NOMO-1 treated with DMSO at 0.1 percent for 48 hours (cell line): ENCODE results near the gene FBXO33.
"Not testable (repeated sequence)": the region's sequence is repeated elsewhere in the genome, so short reads cannot be mapped to it uniquely, and the experiment has no call there.

ENCODE experiments used
- DNase-seq: peaks from one replicate; lab custom pipeline; 2025; ENCODE audit not compliant: unreplicated experiment; lab: John Stamatoyannopoulos, UW

FBXO33 gene

DNA sequence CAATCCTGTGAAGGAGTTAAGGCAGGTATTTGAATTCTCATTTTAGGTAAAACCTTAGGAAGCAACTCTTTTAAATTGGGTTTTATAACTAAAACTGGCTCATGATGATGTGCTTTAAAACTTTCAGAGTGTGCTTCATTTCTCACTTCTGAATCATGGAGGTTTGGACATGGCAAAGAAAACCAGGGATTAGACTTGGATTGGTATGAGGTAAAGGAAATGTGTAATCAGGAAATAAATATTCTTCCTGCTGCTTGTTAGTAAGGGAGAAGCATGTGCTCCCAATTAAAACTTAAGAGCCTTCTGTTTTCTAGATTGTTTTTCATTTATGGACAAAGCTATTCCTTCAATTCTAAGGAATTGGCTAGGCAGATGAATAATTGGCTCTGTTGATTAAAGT, 57.4 kb downstream of the FBXO33 start:
- DNase-seq = no peak

DNA sequence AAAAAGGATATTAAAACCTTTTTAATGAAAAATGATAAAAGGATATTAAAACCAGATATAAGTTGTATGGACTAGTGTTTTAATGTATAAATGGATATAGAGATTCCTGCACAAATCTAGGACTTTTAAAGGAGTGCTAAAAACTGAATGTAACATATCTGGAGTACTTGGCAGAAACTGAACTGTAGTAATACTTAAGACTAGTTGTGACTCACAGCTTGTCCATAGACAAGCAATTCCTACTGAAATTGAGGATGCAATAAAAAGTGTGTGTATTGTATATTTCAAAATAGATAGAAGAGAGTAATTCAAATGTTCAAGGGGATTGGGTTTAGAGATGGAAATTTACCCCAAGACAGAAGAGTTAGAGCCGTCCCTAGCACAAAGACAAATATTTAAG, 59.6 kb downstream of the FBXO33 start:
- no peak for DNase-seq

DNA sequence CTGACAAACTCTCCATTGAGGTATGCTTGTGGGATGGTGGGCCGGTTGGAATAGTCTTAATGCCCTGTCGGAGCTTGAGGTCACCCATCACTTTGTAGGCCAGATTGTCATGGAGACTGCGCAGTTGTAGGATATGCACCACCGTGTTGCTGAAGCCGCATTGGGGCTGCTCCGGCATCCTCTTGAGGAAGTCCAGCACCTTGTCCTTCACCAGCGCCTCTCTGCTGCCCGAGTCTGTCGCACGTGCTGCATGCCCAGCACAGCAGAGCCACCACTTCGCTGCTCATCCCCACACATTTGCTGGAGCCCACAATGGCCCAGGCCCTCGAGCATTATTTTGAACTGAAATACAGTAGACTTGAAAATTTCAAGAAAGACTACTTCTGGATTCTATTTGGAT, 61.8 kb downstream of the FBXO33 start:
- no peak for DNase-seq

DNA sequence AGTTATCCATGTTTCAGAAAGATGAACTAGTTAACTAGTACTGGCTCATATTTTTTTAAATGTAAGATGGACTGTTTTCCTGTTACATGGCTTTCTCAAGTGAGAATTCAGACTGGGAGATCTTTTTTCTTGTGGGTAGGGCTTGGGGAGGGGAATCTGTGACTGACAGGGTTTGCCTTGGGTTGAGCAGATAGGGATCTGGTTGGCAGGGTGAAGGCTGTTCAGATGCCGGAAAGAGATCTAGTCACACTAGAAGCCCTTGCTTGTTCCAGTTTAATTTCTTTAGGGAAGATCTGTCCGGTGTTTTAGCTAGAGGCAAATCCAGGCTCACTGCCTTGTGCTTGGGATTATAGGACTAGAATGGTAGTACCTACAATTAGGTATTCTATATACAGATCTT, 63.2 kb downstream of the FBXO33 start:
- DNase-seq = no peak

DNA sequence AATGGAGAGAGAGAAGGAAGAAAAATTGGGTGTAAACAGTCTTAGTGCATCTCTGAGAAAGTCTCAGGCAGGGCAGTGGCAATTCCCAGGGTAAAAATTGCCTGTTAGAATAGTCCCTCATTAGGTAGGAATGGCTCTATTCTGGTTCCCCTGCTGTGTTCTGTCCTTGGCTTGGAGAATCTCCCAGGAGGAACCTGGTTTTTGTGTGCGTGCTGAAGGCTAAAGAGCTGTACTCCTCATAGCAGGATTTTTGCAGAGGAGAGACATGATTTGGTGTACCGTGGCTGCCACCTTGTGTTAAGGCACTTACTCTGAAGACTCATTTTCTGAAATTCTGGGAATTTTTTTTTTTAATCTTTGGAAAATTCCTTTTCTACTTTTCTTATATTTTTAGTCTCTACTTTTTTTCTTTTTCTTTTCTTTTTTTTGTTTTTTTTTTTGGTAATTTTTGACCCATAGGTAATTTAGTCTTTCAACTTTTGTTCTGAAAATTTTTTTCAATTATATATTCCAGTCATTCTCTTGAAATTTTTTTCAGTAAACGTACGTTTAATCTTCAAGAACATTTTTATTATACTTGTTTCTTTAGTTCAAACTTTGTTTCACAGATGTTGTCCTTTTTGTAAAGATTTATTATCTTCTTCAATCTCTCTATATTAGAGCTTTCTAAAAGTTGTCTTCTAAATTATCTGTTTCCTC, 63.8 kb downstream of the FBXO33 start:
- DNase-seq = no peak

DNA sequence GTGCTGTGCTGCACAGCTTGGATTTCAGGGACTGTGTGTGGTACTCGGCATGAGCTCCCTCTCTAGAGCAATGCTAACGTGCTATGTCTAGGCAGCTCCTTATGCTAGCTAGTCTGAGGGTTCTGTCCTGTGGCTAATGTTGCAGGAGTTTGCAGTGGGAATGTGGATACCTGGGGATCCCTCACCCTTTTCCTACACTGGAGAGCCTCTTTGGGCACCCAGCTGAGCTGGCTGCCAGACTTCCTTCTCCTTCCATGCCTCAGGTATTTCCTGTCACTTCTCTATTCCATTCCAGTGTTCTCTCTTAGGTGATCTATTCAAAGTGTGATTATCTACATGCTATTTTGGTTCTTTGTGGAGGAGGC, 64.9 kb downstream of the FBXO33 start:
- no peak for DNase-seq

DNA sequence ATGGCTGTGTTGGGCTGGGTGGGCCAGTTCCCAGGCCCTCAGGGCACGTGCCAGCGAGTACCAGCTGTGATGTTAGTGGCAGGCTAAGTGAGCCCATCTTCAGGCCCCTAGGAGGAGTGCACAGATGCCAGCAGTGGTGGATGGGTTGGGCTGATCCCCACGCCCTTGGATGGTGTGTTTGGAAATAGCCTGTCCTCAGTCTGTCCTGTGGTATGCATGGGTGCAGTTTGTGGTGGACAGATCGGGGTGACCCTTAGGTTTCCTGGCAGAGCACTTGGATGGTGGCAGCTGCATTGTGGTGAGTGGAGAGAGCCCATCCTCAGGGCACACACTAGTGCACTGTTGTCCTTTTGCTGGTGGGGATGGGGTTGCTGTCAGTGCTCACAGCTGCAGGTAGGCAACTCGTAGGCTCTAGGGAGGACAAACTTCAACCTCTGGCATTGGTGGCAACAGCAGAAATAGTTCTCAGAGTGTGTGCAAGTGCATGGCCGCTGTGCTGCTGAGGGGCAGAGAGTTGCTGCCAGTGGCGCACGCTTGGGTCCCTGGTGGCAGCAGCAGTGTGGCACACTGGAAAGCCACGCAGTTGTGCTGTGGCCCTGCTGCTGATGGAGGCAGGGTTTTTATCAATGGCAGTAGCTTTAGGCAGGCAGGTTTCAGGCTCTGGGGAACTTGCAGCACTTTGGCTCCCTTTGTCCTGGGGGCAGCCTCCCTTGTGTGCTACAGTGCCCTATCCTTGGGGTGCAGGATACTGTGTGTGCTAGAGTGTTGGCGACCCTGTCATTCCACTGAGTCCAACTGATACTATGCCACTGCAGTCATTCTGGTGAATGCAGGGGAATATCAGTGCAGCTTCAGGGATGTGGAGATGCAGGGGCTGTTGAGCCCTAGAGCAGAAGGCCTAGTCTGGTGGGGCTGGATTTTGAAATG, 65.5 kb downstream of the FBXO33 start:
- DNase-seq = no peak

DNA sequence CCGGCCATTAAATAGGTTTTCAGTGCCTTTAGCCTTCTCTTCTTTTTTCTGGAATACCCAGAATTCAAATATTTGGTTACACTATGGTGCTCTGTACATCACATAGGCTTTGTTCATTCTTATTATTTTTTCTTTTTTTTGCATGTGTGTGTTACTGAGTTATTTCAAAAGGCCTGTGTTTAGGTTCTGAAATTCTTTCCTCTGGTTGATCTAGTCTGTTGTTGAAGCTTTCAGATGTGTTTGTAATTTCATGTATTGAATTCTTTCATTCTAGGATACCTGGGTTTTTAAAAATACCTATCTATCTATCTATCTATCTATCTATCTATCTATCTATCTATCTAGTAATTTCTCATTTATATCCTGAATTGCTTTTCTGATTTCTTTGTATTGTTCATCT, 66.9 kb downstream of the FBXO33 start:
- DNase-seq = no peak

DNA sequence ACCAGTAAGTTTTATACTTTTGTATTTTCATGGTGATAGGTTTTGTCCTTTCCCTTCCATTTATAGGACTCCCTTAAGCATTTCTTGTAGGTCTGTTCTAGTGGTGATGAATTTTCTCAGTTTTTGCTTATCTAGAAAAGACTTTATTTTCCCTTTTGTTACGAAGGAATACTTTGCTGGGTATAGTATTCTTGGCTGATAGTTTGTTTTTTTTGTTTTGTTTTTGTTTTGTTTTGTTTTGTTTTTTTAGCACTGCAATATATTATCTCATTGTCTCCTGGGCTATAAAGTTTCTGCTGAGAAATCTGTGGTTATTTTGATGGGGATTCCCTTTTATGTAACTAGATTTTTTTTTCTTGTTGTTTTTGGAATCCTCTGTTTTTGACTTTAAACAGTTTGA, 67.7 kb downstream of the FBXO33 start:
- DNase-seq = no peak

DNA sequence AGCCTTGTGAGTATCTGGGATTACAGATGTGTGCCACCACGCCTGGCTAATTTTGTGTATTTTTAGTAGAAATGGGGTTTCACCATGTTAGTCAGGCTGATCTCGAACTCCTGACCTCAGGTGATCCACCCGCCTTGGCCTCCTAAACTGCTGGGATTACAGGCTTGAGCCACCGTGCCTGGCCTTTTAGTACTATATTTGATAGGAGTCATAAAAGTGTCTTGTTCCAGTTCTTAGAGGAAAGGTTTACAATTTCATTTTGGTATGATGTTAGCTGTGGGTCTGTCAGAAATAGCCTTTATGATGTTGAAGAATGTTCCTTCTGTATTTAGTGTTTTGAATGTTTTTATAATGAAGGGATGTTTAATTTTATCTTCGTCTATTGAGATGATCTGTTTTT, 70.7 kb downstream of the FBXO33 start:
- not testable (repeated sequence) for DNase-seq

DNA sequence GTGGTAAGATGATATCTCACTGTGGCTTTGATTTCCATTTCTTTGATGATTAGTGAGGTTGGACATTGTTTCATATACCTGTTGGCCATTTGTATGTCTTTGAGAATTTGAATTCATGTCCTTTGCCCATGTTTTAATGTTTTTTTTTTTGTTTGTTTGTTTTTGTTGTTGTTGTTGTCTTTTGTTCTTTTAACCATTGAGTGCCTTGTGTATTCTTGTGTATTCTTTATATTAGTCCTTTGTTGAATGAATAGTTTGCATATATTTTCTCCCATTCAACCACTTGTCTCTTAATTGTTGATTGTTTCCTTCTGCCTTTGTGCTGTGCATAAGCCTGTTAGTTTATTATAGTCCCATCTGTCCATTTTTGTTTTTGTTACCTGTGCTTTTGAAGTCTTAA, 71.9 kb downstream of the FBXO33 start:
- no peak for DNase-seq

DNA sequence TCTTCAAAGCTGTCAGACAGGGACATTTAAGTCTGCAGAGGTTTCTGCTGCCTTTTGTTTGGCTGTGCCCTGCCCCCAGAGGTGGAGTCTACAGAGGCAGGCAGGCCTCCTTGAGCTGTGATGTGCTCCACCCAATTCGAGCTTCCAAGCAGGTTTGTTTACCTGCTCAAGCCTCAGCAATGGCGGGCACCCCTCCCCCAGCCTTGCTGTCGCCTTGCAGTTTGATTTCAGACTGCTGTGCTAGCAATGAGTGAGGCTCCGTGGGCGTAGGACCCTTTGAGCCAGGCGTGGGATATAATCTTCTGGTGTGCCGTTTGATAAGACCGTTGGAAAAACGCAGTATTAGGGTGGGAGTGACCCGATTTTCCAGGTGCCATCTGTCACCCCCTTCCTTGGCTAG, 73.2 kb downstream of the FBXO33 start:
- DNase-seq = not testable (repeated sequence)

DNA sequence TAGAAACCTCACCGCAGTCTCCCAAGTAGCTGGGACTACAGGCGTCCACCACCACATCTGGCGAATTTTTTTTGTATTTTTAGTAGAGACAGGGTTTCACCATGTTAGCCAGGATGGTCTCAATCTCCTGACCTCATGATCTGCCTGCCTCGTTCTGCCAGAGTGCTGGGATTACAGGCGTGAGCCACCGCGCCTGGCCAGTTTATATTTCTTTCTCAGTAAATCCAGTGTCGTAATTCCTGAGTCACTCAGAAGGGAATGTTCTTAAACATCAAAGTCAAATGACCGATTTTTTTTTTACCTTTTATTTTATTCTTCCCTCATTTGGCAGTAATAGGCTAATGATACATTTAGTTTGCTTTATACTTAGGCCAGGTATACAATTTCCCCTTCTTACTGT, 80.5 kb downstream of the FBXO33 start:
- DNase-seq = no peak

DNA sequence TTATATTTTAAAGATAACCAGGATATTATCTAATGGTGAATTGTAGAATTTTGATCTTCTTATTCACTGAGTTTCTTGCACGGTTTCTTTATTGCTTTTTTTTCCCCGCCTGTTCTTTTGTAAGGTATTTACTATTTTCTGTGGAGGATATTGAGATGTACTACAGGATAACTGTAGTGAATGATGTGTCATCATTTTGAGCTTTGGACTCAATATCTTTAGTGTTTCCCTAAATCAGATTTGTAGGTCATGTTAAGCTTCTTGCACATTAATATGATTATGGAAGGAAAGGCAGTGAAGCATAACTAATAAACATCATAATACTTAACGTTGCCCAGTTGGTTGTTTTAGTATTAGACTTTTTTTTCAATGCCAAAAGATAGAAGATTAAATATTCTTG, 81.4 kb downstream of the FBXO33 start:
- no peak for DNase-seq
